ENCODE data around the gene FIZ1.

FIZ1 gene

DNA sequence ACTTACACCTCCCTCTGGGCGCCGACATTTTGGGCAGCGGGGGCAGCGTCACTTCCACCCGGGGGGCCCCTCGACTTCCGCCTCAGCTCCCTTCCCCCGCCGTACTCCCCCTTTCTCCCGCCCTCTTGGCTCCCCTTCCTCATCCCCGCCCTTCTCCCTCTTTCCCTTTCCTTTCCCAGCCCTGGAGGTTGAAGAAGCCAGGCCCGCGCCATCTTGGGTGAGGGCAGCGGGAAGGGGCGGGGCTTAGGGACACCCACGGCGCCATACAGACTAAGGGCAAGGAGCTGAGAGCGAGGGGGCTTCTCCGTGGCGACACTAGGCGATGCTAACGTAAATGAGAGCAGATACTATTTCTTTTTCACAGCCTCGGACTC lies at the start of gene FIZ1:
FIZ1 (minus strand) TSS at position 50 of the 374 bp plus-strand sequence. CDS start 1,652 bp downstream, outside the sequence.
- peaks cover 26% of the 10 kb centered on the region for H3K4me1 ChIP-seq (ENCODE audit: insufficient read depth, low read length, poor library complexity, severe bottlenecking)
- H3F3A ChIP-seq (ENCODE audit: low read depth), result no peaks in the 10 kb centered on the region
- H3K4me2 ChIP-seq (ENCODE audit: low read depth, low read length, poor library complexity, severe bottlenecking), result peak within 1 kb of the TSS; percentile 95
- no peaks in the 10 kb centered on the region for H3K36me3 ChIP-seq (ENCODE audit: insufficient read depth, low read length)
- peaks cover 6% of the 10 kb centered on the region for H4K20me1 ChIP-seq (ENCODE audit: insufficient read depth, low read length, poor library complexity, severe bottlenecking)
- H3K79me2 ChIP-seq (ENCODE audit: insufficient read depth, low read length), result peaks cover 26% of the 10 kb centered on the region
- H3K4me3 ChIP-seq (ENCODE audit: low read length, poor library complexity, severe bottlenecking), result peak within 1 kb of the TSS; percentile 74
- H3K9ac ChIP-seq (ENCODE audit: low read depth, low read length, poor library complexity, severe bottlenecking), result peak within 1 kb of the TSS; percentile 97
- no peaks in the 10 kb centered on the region for H3K9me2 ChIP-seq (replicated peaks; ENCODE audit: low read depth, low read length)
- H2AFZ ChIP-seq (ENCODE audit: low read length), result peak within 1 kb of the TSS; percentile 78
- no peaks in the 10 kb centered on the region for H3K27me3 ChIP-seq (ENCODE audit: insufficient read depth, low read length, poor library complexity, severe bottlenecking)
- H3K9me3 ChIP-seq (ENCODE audit: insufficient read depth, low read depth, low read length), result no peaks in the 10 kb centered on the region
- TF ChIP-seq CTCF (conservative IDR thresholded peaks at IDR 0.05; ENCODE audit: low read length) (no peak), EZH2phosphoT487 (IDR thresholded peaks at IDR 0.05; ENCODE audit: borderline replicate concordance) (no peak)

- Histone ChIP-seq H3K79me2 (ENCODE audit: insufficient read depth, low read length) (peaks cover 41% of the 10 kb centered on the region), H2AFZ (ENCODE audit: low read length) (peak overlapping the region; percentile 76), H3K4me2 (ENCODE audit: low read depth, low read length, poor library complexity, severe bottlenecking) (peak overlapping the region; percentile 99), H3K9me3 (ENCODE audit: insufficient read depth, low read depth, low read length) (no peaks in the 10 kb centered on the region), H4K20me1 (ENCODE audit: insufficient read depth, low read length, poor library complexity, severe bottlenecking) (peaks cover 4% of the 10 kb centered on the region), H3K4me1 (ENCODE audit: insufficient read depth, low read length, poor library complexity, severe bottlenecking) (peaks cover 16% of the 10 kb centered on the region), H3F3A (ENCODE audit: low read depth) (no peaks in the 10 kb centered on the region), H3K4me3 (ENCODE audit: low read length, poor library complexity, severe bottlenecking) (peak overlapping the region; percentile 75), H3K36me3 (ENCODE audit: insufficient read depth, low read length) (no peaks in the 10 kb centered on the region; the same call in 1 of the 2 replicates), H3K9ac (ENCODE audit: low read depth, low read length, poor library complexity, severe bottlenecking) (peak overlapping the region; percentile 87), H3K27me3 (ENCODE audit: insufficient read depth, low read length, poor library complexity, severe bottlenecking) (no peaks in the 10 kb centered on the region), H3K9me2 (replicated peaks; ENCODE audit: low read depth, low read length) (no peaks in the 10 kb centered on the region)
- TF ChIP-seq EZH2phosphoT487 (IDR thresholded peaks at IDR 0.05; ENCODE audit: borderline replicate concordance) (no peak), CTCF (conservative IDR thresholded peaks at IDR 0.05; ENCODE audit: low read length) (no peak)
Observed at GRCh38 chr19:55648585-55649267, 49.4 kb upstream of the FIZ1 start.

- Histone ChIP-seq H3F3A (ENCODE audit: low read depth) (no peaks in the 10 kb centered on the region), H3K4me3 (ENCODE audit: low read length, poor library complexity, severe bottlenecking) (peak within 1 kb of the TSS; percentile 75), H3K79me2 (ENCODE audit: insufficient read depth, low read length) (peaks cover 47% of the 10 kb centered on the region), H3K4me2 (ENCODE audit: low read depth, low read length, poor library complexity, severe bottlenecking) (peak within 1 kb of the TSS; percentile 99), H3K36me3 (ENCODE audit: insufficient read depth, low read length) (no peaks in the 10 kb centered on the region; the same call in 1 of the 2 replicates), H4K20me1 (ENCODE audit: insufficient read depth, low read length, poor library complexity, severe bottlenecking) (peaks cover 4% of the 10 kb centered on the region), H3K9ac (ENCODE audit: low read depth, low read length, poor library complexity, severe bottlenecking) (peak within 1 kb of the TSS; percentile 87), H3K27me3 (ENCODE audit: insufficient read depth, low read length, poor library complexity, severe bottlenecking) (no peaks in the 10 kb centered on the region), H3K9me3 (ENCODE audit: insufficient read depth, low read depth, low read length) (no peaks in the 10 kb centered on the region), H3K4me1 (ENCODE audit: insufficient read depth, low read length, poor library complexity, severe bottlenecking) (peaks cover 19% of the 10 kb centered on the region), H2AFZ (ENCODE audit: low read length) (peak within 1 kb of the TSS; percentile 76), H3K9me2 (replicated peaks; ENCODE audit: low read depth, low read length) (no peaks in the 10 kb centered on the region)
- no peak for TF ChIP-seq CTCF (conservative IDR thresholded peaks at IDR 0.05; ENCODE audit: low read length)
Observed at GRCh38 chr19:55647732-55648584, 48.6 kb upstream of the FIZ1 start, which contains the start of gene CCDC106. Gene CCDC106 (plus strand): TSS chr19:55648212. CDS start chr19:55649047, 835 bp downstream.

Measured in Loucy (cell line).